Left renal pelvis (tissue), 4 donors: Measurements from ENCODE around the gene SOX10. TPM values are rescaled to one million over a fixed set of nuclear protein-coding genes. Genes with fewer than 3 reads are reported as not detected.

ENCODE experiments used
- DNase-seq, 4 donors: peaks; one replicate each; pipeline ENCODE4 v3.0.0-alpha.2; 2013; ENCODE audit warnings: low read depth in 4 of 4, low spot score in 3 of 4
- polyA plus RNA-seq, 4 donors: library from polyadenylated mRNA; unstranded; fragments of 120-200 nt; gene quantifications; one replicate each; pipeline ENCODE4 v1.2.1, GENCODE V29; 2013; ENCODE audit not compliant: insufficient read length in 4 of 4

Gene SOX10
- polyA plus RNA-seq, 4 donors = 1.0 to 2.6 (median 1.9) TPM

GRCh38 chr22:37933711-37934376, 50.5 kb downstream of the SOX10 start:
- DNase-seq = peak in 2 of 4 donors; percentile 60 to 69

- no peak for DNase-seq
These were observed 51.4 kb downstream of the SOX10 start for GRCh38 chr22:37932821-37933578.

- no peak for DNase-seq
These were observed 52.0 kb downstream of the SOX10 start for GRCh38 chr22:37932401-37932800.

GRCh38 chr22:37931893-37932389, 52.4 kb downstream of the SOX10 start:
- DNase-seq = no peak

- DNase-seq = no peak
These were observed 53.4 kb downstream of the SOX10 start for GRCh38 chr22:37930952-37931440.

DNA sequence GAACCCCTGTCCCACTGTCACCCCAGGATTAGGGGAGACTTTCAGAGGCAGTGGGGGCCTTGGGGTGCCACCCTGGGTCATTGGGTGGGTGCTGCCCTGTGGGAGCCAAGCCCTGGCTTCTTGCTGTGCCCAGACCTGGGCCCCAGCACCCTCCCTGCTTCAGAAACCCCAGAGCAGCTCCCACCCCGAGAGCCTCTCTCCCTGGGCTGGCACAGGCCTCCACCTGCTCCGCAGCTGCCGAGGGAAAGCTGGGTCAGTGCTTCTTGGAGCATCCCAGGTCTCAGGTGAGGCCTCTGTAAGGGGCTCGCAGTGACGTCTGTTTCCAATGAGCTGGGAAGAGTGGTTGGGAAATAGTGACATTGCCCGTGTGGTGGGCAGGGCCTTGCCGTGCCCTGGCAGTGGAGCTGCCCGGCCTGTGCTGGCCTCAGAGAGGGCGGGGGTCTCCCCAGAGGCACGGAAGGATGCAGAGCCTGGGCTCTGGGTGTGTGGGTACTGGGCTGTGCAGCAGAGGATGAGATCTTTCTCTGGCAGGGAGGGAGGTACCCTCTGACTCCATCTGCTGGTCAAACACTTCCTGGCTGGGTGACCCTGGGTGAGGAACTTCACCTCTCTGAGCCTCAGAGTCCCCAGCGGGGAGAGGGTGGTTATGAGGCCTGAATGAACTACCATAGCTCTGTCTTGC, 53.9 kb downstream of the SOX10 start:
- DNase-seq = no peak

- no peak for DNase-seq
These were observed 55.0 kb downstream of the SOX10 start for GRCh38 chr22:37929390-37929789.

DNA sequence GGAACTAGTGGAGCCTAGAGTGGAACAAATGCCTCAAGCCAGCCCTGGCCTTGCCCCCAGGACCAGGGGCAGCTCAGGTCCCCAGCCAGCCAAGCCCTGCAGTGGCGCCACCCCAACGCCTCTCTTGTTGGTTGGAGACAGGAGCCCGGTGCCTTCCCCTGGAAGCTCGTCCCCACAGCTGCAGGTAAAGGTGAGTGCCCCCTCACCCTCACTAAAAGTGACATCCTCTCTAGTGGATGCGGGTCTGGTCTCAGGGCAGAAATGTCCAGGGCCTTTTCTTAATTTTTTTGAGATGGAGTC, 56.8 kb downstream of the SOX10 start:
- no peak for DNase-seq

GRCh38 chr22:37926771-37927636, 57.4 kb downstream of the SOX10 start:
- DNase-seq = no peak

DNA sequence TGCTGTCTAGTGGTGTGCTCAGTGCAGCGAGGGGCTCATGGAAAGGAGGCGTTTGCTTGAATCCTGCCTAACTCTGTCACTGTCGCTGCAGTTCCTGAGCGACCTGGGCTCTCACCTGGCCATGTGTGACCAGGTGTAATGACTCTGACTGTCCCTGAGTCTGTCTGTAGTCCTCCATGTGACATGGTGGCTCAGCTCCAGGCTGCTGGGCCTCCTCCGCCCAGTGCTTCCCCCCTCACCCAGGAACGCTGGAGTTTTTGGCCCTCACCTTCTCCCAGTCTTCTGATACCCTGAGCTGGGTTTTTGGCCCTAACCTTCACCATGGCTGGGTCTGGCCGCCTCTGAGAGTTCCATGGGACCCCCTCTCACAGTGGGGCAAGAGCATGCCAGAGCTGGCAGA, 58.0 kb downstream of the SOX10 start:
- DNase-seq = no peak

DNA sequence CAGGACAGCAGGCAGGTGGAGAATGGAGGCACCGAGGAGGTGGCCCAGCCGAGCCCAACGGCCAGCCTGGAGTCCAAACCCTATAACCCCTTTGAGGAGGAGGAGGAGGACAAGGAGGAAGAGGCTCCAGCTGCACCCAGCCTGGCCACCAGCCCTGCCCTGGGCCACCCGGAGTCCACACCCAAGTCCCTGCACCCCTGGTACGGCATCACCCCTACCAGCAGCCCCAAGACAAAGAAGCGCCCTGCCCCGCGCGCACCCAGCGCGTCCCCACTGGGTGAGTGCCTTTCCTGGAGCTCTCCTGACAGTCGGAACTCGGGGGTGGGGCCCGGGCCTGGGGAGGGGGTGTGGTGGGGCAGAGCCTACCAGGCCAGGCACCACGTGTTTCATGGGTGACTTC, 58.6 kb downstream of the SOX10 start:
- DNase-seq = no peak

DNA sequence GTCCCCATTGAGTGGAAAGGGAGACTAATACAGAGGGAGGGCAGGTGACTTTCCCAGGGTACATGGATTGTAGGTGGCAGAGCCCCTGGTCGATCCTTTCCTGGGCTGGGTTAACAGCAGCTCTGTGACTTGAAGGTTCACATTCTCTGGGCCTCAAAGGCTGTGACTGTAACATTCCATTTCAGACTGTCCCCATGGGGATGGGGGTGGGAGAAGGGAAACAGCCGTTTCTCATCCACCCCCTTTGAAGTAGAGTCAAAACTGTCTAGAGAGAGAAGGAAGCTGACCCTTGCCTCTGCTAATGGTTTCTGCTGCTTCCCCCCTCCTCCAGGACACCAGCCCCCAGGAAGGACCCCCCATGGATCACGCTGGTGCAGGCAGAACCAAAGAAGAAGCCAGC, 59.0 kb downstream of the SOX10 start:
- no peak for DNase-seq

- no peak for DNase-seq
These were observed 59.8 kb downstream of the SOX10 start for GRCh38 chr22:37924386-37925065.

DNA sequence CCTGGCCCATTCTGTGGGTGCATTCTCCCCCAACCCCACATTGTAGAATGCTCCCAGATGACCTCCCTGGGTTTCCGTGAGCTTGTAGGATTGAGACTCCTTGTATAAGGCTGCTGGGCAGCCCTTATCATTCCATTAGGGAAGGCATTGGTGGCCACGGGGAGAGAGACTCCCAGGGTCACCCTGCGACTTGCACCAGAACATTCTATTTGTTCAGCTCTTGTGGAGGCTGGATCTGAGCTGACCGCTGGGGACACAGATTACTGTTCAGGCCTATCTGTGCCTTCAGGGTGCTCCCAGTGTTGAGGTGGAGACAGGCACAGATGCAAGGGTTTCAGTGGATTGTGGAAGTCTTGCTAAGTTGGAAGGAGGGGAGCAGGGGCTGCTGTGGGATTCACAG, 60.4 kb downstream of the SOX10 start:
- DNase-seq = no peak

Other genes with a start within 250 kb of the SOX10 start
- gene GCAT, start 176.6 kb downstream of the SOX10 start, polyA plus RNA-seq = 10 to 100 TPM in 3 of 4 donors, 1 to 10 TPM in 1; 5.7 to 18.6 (median 12.5) TPM
- gene GALR3, start 161.2 kb downstream of the SOX10 start, polyA plus RNA-seq = not detected
- gene ANKRD54, start 140.2 kb downstream of the SOX10 start, polyA plus RNA-seq = 10 to 100 TPM; 12.4 to 30.9 (median 25.6) TPM
- gene EIF3L, start 135.1 kb downstream of the SOX10 start, polyA plus RNA-seq = 1,000 to 10,000 TPM in 2 of 4 donors, 100 to 1,000 TPM in 2; 927 to 1,098 (median 1,031) TPM
- gene MICALL1, start 78.3 kb downstream of the SOX10 start, polyA plus RNA-seq = 10 to 100 TPM; 17.4 to 28.2 (median 25.2) TPM
- gene C22orf23, start 31.0 kb downstream of the SOX10 start, polyA plus RNA-seq = 1 to 10 TPM; 4.2 to 7.0 (median 6.6) TPM
- 10 to 100 TPM; 47.9 to 74.8 (median 61.7) TPM for gene POLR2F, start 30.9 kb downstream of the SOX10 start, polyA plus RNA-seq
- 10 to 100 TPM; 23.0 to 44.9 (median 31.7) TPM for gene PICK1, start 72.8 kb upstream of the SOX10 start, polyA plus RNA-seq
- gene SLC16A8, start 99.6 kb upstream of the SOX10 start, polyA plus RNA-seq = 1 to 10 TPM; 1.2 to 2.4 (median 2.3) TPM
- gene BAIAP2L2, start 126.1 kb upstream of the SOX10 start, polyA plus RNA-seq = 1 to 10 TPM; 1.3 to 8.4 (median 4.3) TPM
- 10 to 100 TPM; 29.6 to 66.9 (median 35.2) TPM for gene PLA2G6, start 197.3 kb upstream of the SOX10 start, polyA plus RNA-seq
- gene MAFF, start 217.4 kb upstream of the SOX10 start, polyA plus RNA-seq = 1 to 10 TPM; 2.5 to 8.1 (median 3.8) TPM